HG03457 (cell line): Measurements from ENCODE around the gene BCR.

Source experiments
- ATAC-seq: cut with Tn5 transposase; IDR thresholded peaks from one replicate; pipeline ENCODE4 v1.9.1; 2021; ENCODE audit warnings: moderate number of reproducible peaks; ENCODE audit not compliant: unreplicated experiment

The BCR gene

DNA sequence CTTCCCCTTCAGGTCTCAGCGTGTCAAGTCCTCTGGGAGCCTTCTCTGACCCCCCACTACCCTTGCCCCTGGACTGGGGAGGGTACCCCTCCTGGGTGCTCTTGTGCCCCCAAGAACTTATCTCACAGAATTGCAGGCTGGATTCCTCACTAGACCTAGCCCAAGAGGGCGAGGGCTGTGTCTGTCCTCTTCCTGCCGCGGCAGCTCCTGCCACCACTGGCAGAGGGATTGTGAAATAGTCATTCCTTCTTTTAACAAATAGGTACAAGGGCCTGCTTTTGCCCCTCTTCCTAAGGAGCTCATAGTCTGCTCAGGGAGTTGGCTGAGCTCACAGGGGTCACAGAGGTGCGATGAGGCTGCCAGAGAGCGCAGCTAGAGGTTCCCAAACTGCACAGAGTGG lies 29.5 kb upstream of the BCR start:
- ATAC-seq, result no peak

DNA sequence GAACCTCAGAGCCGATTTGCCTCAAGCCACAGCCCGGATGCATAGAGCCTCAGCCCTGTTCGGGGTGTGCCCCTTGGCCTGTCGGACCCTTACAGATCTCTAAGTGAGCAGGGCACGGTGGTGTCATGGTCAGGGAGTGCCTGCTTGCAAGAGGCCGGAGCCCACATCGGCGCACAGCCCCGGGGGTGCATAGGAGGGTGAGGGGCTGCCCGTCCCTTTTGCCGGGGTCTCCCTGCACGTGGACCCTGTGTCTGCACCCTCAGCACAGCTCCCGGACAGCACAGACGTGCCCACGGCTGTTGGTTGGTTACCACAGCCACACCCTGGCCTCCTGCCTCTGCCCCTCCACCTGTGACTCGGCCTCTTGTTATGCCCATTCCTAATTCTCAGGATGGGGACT lies 28.5 kb upstream of the BCR start:
- no peak for ATAC-seq

DNA sequence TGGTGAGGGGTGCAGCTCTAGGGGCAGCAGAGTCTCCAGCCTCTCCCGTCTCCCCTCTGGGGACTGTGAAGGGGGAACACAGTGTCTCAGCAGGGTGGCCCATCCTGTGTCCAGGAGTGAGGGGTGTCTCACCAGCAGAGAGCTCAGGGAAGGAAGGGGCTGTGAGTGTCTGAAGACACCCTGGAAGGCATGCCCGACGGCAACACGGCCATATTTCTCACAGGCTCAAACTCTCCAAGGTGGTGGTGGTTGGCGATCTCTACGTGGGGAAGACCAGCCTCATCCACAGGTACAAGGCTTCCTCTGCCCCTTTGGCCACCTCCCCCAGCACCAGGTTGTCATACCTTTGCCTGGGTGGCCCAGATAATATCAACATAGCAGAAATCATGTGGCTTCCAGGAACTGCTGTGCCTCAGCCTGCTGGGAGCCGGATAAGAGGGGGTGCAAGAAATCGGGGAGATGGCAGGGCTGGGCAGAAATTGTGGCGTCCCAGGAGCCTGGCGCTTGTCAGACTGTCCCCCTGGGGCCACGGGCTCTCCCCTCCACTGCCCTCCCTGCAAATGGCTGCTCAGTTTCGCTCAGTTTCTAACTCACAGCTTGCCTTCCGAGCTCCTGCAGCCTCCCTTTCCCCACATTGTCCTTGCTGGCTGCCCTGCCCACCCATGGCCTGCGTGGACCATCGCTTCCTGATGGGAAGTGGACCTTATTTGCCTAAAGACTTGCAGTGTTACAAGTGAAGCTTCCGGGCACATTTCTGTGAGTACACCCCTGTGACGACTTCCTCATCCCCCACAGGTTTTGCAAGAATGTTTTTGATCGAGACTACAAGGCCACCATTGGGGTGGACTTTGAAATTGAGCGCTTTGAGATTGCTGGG lies 27.8 kb upstream of the BCR start:
- no peak for ATAC-seq

GRCh38 chr22:23153994-23154393 lies 26.3 kb upstream of the BCR start:
- ATAC-seq, result no peak

DNA sequence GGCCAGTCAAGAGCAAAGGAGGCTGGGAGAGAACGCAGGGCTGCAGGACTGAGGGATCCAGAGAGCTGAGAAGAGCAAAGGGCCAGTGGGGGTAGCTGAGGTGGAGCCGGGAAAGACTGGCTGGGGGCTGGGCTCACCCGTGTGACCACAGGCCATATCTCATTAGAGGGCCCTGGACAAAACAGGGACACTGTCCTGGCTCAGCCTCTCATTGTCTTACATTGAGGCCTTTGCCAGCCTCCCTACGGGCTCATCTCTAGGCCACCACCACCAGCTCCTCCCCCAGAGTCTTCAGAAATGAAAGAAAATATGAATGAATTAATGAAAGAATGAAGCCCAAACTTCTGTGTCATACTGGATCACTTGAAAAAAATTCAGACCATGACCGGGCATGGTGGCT lies 25.8 kb upstream of the BCR start:
- no peak for ATAC-seq

DNA sequence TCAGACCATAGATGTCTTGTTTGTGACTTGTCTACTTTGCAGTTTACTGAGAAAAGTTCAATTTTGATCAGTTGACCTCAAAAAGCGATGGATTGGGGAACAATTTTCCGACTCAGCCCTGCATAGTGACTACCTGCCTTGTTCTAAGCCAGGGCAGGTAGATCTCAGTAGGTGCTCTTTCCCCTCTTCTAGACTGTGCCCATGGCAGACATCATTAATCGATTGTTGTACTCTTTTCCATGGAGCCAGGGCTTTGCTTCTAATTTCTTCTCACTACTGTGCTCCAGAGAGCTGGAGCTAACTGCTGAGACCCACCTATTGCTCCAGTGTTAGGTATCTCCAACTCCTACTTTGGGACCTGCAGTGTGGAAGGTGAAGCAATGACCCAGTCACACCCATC lies 25.2 kb upstream of the BCR start:
- no peak for ATAC-seq

DNA sequence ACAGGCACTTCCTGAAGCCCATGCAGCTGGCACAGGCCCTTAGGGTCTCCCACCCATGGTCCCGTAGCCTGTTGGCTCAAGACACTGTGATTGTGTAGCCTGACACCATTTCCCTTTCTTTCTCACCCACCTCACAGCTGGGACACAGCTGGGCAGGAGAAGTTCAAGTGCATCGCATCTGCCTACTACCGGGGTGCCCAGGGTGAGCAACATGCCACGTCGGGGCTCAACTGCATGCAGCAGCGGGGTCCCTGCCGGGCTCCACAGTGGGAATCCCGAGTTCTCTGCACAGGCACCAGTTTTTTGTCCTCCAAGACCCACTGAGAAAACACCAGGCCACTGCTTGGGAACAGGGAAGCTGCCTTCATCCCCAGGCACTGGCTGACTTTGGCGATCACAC lies 24.5 kb upstream of the BCR start:
- ATAC-seq, result no peak

- ATAC-seq, result no peak
These were observed 24.0 kb upstream of the BCR start for GRCh38 chr22:23156286-23156685.

DNA sequence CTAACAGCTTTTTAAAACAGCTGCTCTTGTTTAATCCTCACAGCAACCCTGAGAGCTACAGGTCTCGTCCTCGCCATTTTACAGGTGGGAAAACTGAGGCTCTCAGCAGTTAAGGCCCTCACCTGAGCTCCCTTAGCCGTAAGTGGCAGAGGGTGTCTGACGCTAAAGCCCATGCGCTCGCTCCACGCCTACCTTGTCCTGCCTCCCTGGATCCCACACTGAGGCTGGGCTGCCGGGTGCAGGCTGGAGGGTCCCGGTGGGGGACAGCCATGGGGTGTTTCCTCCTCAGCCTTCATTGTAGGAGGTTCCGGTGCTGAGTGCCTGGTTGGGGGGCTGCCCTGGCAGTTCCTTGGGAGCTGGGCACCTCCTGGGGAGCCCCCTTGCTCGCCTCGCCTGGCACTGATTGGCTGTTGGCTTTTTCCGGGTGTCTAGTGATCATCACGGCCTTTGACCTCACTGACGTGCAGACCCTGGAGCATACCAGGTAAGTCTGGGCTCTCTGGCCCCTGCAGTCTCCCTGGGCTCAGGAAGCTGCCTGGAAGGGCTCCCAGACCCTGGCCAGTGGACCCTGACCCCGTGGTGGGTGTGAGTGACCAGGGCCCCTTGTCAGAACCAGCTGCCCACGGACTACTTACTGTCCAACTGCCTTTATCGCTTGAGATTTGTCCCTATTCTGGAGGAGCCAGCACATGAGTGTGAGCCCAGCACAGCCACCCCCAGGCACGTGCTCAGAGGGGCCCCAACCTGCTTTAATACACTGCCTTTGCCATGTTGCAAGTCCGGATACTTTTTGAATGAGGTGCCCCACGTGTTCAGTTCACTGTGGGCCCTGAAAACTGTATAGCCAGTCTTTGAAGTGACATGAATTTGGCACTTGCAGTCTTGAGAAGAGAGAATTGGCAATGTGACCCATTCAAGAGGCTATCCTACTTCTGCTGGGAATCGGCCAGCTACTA lies 22.5 kb upstream of the BCR start:
- ATAC-seq, result no peak

DNA sequence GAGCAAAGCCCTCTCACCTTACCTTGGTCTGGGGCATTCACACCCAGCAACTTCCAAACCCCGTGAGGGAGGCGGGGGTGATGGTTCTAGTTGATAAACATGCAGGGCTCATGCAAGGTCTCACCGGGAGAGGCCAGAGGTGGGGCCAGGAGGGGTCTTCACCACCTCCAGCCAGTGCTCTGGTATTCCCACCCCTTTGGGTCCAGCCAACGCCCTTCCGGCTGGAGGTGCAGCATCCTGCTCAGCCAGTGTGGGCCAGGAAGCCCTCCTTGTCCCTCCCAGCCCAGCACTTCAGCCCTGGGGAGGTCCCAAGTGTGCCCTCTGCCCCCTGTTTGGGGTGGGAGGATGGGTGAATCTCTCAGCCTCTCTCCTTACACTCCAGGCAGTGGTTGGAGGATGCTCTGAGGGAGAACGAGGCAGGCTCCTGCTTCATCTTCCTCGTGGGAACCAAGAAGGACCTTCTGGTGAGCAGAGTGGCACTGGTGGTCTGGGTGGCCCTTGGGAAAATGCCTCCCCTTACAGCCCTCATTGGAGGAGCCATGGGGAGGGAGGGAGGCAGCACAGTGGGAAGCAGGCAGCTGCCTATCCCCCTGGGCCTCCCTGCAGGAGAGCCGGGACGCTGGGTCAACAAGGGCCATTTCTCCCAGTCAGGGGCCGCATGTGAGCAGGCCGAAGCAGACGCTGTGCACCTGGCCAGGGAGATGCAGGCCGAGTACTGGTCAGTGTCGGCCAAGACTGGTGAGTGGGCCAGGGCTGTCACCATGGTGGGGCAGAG lies 21.6 kb upstream of the BCR start:
- no peak for ATAC-seq

GRCh38 chr22:23159291-23159630 lies 21.0 kb upstream of the BCR start:
- ATAC-seq, result no peak

DNA sequence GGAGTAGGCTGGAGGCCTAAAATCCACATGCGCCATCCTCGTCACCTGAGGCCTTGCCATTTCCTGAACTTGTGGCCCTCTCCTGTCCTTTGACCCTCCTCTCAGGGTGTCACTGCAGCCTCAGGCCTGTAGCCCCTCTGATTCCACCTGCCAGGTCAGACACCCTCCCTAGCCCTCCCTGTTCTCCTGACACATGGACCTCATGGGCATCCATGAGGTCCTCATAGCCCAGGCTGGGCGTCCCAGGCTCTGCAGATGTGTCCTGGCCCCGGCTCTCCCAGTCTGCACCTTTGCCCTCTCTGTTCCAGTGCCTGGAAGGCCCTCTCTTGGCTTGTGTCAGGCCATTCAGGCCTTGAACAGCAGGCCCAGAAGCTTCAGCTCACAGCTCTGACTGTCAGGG lies 19.3 kb upstream of the BCR start:
- no peak for ATAC-seq

GRCh38 chr22:23161574-23161973 lies 18.7 kb upstream of the BCR start:
- no peak for ATAC-seq

- ATAC-seq, result no peak
These were observed 16.6 kb upstream of the BCR start for GRCh38 chr22:23163665-23164064.

DNA sequence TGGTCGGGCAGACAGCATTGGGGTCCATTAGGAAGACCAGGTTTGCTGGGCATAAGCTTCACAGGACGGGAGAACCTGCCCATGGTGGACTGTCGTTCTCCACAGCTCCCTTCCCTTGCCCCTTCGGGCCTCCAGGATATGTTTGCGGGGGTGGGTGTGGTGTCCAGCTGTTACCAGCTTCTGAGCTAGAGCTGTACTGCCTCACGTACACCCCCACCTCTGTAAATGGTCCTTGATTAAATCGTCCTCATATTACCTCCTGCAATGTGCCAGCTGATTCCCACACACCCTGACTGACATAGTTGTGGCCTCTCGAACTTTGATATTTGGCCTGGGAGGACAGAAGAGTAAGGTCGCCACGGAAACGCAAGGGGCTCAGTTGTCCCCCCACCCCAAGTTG lies 16.2 kb upstream of the BCR start:
- ATAC-seq, result no peak

- ATAC-seq, result no peak
These were observed 14.1 kb upstream of the BCR start for GRCh38 chr22:23166042-23166831.

DNA sequence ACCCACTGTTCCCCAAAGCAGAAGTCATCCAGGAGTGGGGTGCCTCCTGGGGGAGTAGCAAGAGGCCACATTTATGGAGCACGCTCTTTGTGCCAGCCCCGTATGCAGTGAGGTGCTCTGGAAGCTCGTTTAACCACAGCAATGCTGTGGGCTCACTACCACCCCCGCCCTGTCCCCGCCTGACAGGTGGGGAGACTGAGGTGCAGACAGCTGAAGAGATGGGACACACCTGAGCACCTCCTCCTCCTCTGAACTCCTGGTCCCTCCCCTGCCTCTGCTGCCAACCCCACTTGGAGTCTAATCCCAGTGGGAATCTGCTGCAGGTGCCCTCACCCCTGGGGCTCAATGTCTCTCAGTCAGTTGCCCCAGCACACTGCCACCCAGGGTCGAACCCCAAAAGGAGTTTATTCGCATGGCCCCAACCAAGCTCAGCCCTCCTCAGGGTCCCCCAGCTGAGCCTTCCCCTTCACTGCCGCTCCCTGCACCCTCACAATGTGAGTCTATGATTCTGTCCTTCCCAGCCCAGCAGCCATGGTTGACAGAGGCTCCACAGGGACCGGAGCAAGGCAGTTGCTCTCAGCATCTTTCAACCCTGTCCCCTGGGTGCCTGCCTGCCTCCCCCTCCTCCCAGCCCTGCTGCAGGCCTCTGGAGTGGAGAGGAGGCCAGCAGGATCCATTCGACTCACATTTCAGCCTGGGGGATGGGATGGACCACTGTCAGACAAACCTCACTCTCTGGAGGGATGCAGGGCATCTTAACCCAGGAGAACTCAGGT lies 13.3 kb upstream of the BCR start:
- ATAC-seq, result no peak

DNA sequence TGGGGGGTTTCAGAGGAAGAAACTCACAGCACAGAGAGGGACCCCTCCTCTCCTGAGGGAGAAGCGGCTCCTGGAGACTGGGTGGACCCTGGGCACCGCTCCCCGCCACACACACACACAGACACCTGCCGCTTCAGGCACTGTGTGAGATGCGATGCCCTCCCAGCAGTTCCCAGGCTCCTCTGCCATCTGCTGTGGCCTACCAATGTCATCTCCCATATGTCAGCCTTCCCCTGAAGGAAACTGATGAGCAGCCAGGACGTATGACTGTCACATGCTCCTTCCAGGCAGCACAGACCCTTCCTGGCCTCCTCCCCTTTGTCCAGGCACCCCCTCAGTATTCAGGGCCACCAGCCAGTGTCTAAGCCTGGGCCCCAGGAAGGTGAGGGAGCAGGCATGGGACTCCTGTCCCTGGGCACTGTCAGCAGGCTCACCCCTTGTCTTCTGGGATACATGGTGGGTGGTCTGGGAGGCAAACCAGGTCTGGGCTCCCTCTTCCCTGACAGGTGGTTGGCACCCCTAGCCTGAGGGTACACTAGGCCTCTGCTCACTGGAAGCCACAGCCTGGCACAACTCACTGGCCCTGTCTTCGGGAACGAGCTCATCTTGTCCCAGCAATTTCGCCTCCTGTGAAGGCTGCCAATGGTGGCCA lies 11.8 kb upstream of the BCR start:
- no peak for ATAC-seq

GRCh38 chr22:23169043-23169406 lies 11.3 kb upstream of the BCR start:
- no peak for ATAC-seq
